H1 (cell line): ENCODE measurements around the gene LIAS. TPM values are rescaled to one million over a fixed set of nuclear protein-coding genes. Genes with fewer than 3 reads are reported as not detected.

ENCODE experiments used
- CTCF ChIA-PET: fragments of 300-600 bp; sonication (Branson Sonifier 250); formaldehyde crosslinking; loops from one replicate; lab custom pipeline; 2021; ENCODE audit not compliant: partially characterized antibody; lab: Charles Lee
- POLR2A ChIA-PET: fragments of 300-600 bp; sonication (Branson Sonifier 250); formaldehyde crosslinking; loops from one replicate; lab custom pipeline; 2021; ENCODE audit warnings: inconsistent platforms; ENCODE audit not compliant: partially characterized antibody; lab: Charles Lee
- DNase-seq, 2 experiments: peaks; one replicate each; pipeline versions ENCODE4 v3.0.0 to v3.0.0-alpha.2; 2010 to 2022; ENCODE audit warnings: low spot score in 2 of 2, low read depth in 1 of 2, mixed read lengths in 1 of 2
- FAIRE-seq: peaks from 2 replicates; lab custom pipeline; 2011; peaks lifted over from hg19 to GRCh38; lab: Jason Lieb, UNC
- H2AFZ ChIP-seq: 2 replicates; pipeline ENCODE4 v1.8.1; 2012; ENCODE audit warnings: low read length, inconsistent platforms
- H2AK5ac ChIP-seq: 2 replicates; pipeline ENCODE4 v1.6.1; 2013; ENCODE audit warnings: low read depth, low read length
- H2BK120ac ChIP-seq: replicated peaks from 2 replicates; pipeline ENCODE3; 2013; ENCODE audit warnings: low read depth, low read length, inconsistent platforms
- H2BK12ac ChIP-seq: 2 replicates; pipeline ENCODE4 v1.6.1; 2013; ENCODE audit warnings: low read depth, low read length
- H2BK15ac ChIP-seq: 2 replicates; pipeline ENCODE4 v1.6.1; 2013; ENCODE audit warnings: low read length
- H2BK20ac ChIP-seq: 2 replicates; pipeline ENCODE4 v1.6.1; 2013; ENCODE audit warnings: low read length
- H2BK5ac ChIP-seq: 2 replicates; pipeline ENCODE4 v1.6.1; 2013; ENCODE audit warnings: low read depth, low read length
- H3K14ac ChIP-seq: 2 replicates; pipeline ENCODE4 v1.6.1; 2013; ENCODE audit warnings: inconsistent platforms; ENCODE audit not compliant: insufficient read length
- H3K18ac ChIP-seq: 2 replicates; pipeline ENCODE4 v1.6.1; 2013; ENCODE audit warnings: low read length; ENCODE audit errors: extremely low read depth
- H3K23ac ChIP-seq: 2 replicates; pipeline ENCODE4 v1.6.1; 2013; ENCODE audit warnings: inconsistent platforms; ENCODE audit not compliant: insufficient read length
- H3K23me2 ChIP-seq: 2 replicates; pipeline ENCODE4 v1.6.1; 2013; ENCODE audit warnings: low read depth, low read length
- H3K27ac ChIP-seq: 2 replicates; pipeline ENCODE4 v1.6.1; 2011; ENCODE audit warnings: low read depth, low read length, inconsistent platforms
- H3K27me3 ChIP-seq, 4 experiments: replicated peaks in 1 of 4; 1 replicate in 1 of 4; 2 replicates in 3 of 4; pipeline versions ENCODE4 v1.6.1 to v1.8.1; 2011 to 2013; ENCODE audit warnings: low read length in 3 of 4, mild to moderate bottlenecking in 3 of 4, inconsistent platforms in 2 of 4, mixed read lengths in 2 of 4, moderate library complexity in 1 of 4; ENCODE audit not compliant: control insufficient read depth in 3 of 4, insufficient read depth in 3 of 4; ENCODE audit errors: extremely low read depth in 1 of 4
- H3K36me3 ChIP-seq, 4 experiments: 2 replicates each; pipeline versions ENCODE4 v1.6.1 to v1.8.1; 2011 to 2013; ENCODE audit warnings: mild to moderate bottlenecking in 4 of 4, low read length in 3 of 4, moderate library complexity in 2 of 4, control low read depth in 1 of 4, inconsistent platforms in 1 of 4; ENCODE audit not compliant: insufficient read depth in 4 of 4, control insufficient read depth in 2 of 4
- H3K4ac ChIP-seq: replicated peaks from 2 replicates; pipeline ENCODE3; 2013; ENCODE audit warnings: low read length, low read depth, mixed read lengths, inconsistent platforms; ENCODE audit not compliant: insufficient read length
- H3K4me1 ChIP-seq, 4 experiments: replicated peaks in 1 of 4; 1 replicate in 1 of 4; 2 replicates in 3 of 4; pipeline versions ENCODE4 v1.6.1 to v1.8.1; 2011 to 2013; ENCODE audit warnings: low read length in 3 of 4, inconsistent platforms in 2 of 4, mixed read lengths in 1 of 4; ENCODE audit not compliant: insufficient read depth in 4 of 4, control insufficient read depth in 3 of 4
- H3K4me2 ChIP-seq, 2 experiments: 2 replicates each; pipeline versions ENCODE4 v1.6.1 to v1.8.1; 2011 to 2013; ENCODE audit warnings: low read depth in 2 of 2, low read length in 2 of 2, control low read depth in 1 of 2, inconsistent platforms in 1 of 2, mild to moderate bottlenecking in 1 of 2; ENCODE audit not compliant: insufficient read depth in 1 of 2
- H3K4me3 ChIP-seq, 4 experiments: fragments of 200-600, 300-600 bp in 1 of 4; sonication (generic), shearing (Covaris generic), sonication (Bioruptor Twin) in 1 of 4; 2 replicates each; pipeline versions ENCODE4 v1.5.1 to v1.8.1; 2011 to 2016; ENCODE audit warnings: low read length in 4 of 4, low read depth in 3 of 4, control low read depth in 2 of 4, inconsistent platforms in 2 of 4, mild to moderate bottlenecking in 2 of 4, mixed read lengths in 1 of 4, moderate library complexity in 1 of 4; ENCODE audit not compliant: insufficient read depth in 2 of 4; ENCODE audit errors: extremely low read depth in 1 of 4
- H3K56ac ChIP-seq: replicated peaks from 2 replicates; pipeline ENCODE3; 2013; ENCODE audit warnings: low read depth, mild to moderate bottlenecking, mixed read lengths, low read length, inconsistent platforms; ENCODE audit not compliant: insufficient read length
- H3K79me1 ChIP-seq: 2 replicates; pipeline ENCODE4 v1.6.1; 2013; ENCODE audit warnings: low read depth, low read length, control low read depth
- H3K79me2 ChIP-seq, 2 experiments: 2 replicates each; pipeline versions ENCODE4 v1.6.1 to v1.8.1; 2012 to 2013; ENCODE audit warnings: low read length in 2 of 2, mild to moderate bottlenecking in 2 of 2, inconsistent platforms in 1 of 2; ENCODE audit not compliant: insufficient read depth in 2 of 2, control insufficient read depth in 1 of 2
- H3K9ac ChIP-seq, 4 experiments: replicated peaks in 1 of 4; 1 replicate in 1 of 4; 2 replicates in 3 of 4; pipeline versions ENCODE4 v1.6.1 to v1.8.1; 2011 to 2013; ENCODE audit warnings: low read depth in 3 of 4, low read length in 3 of 4, control low read depth in 2 of 4, mild to moderate bottlenecking in 2 of 4, moderate library complexity in 2 of 4, inconsistent platforms in 1 of 4; ENCODE audit errors: extremely low read depth in 1 of 4
- H3K9me3 ChIP-seq, 2 experiments: 2 replicates each; pipeline versions ENCODE4 v1.6.1 to v1.8.1; 2012 to 2013; ENCODE audit warnings: mild to moderate bottlenecking in 2 of 2, moderate library complexity in 2 of 2, control low read depth in 1 of 2, inconsistent platforms in 1 of 2, low read depth in 1 of 2, low read length in 1 of 2, mixed read lengths in 1 of 2; ENCODE audit not compliant: insufficient read depth in 2 of 2
- H4K20me1 ChIP-seq, 2 experiments: replicated peaks in 1 of 2; 2 replicates each; pipeline versions ENCODE3 to v1.8.1; 2011 to 2013; ENCODE audit warnings: inconsistent platforms in 2 of 2, low read length in 2 of 2, mild to moderate bottlenecking in 1 of 2; ENCODE audit not compliant: insufficient read depth in 2 of 2, control insufficient read depth in 1 of 2
- H4K5ac ChIP-seq: 2 replicates; pipeline ENCODE4 v1.6.1; 2013; ENCODE audit warnings: low read length, low read depth, mixed read lengths, inconsistent platforms; ENCODE audit not compliant: insufficient read length
- H4K8ac ChIP-seq: 2 replicates; pipeline ENCODE4 v1.8.0; 2013; ENCODE audit warnings: mild to moderate bottlenecking, moderate library complexity, low read length, inconsistent platforms; ENCODE audit not compliant: insufficient read depth; ENCODE audit errors: extremely low read depth
- H4K91ac ChIP-seq: replicated peaks from 2 replicates; pipeline ENCODE3; 2013; ENCODE audit warnings: low read length, mixed read lengths, inconsistent platforms; ENCODE audit not compliant: insufficient read length
- BACH1 ChIP-seq: IDR thresholded peaks from 2 replicates; pipeline ENCODE4 v1.6.1; 2012; ENCODE audit warnings: low read length, improper control_type of control experiment
- E2F6 ChIP-seq: IDR thresholded peaks from 2 replicates; pipeline ENCODE4 v1.6.1; 2012; ENCODE audit warnings: inconsistent platforms
- MAFK ChIP-seq: IDR thresholded peaks from 2 replicates; pipeline ENCODE4 v1.6.1; 2012; ENCODE audit warnings: low read depth, mild to moderate bottlenecking, improper control_type of control experiment, low read length
- PHF8 ChIP-seq: fragments of 200-600 bp; sonication (generic); conservative IDR thresholded peaks from 2 replicates; pipeline ENCODE4 v1.7.1; 2012; ENCODE audit warnings: low read depth, mild to moderate bottlenecking, inconsistent platforms, low read length, moderate library complexity
- RXRA ChIP-seq: IDR thresholded peaks from 2 replicates; pipeline ENCODE4 v1.6.1; 2011; ENCODE audit warnings: low read depth, mild to moderate bottlenecking, low read length, moderate library complexity; ENCODE audit not compliant: insufficient read depth
- SP2 ChIP-seq: IDR thresholded peaks from 2 replicates; pipeline ENCODE4 v1.6.1; 2012; ENCODE audit warnings: mild to moderate bottlenecking, low read length, inconsistent platforms
- SUZ12 ChIP-seq: fragments of 200-600 bp; sonication (generic); IDR thresholded peaks from 2 replicates; pipeline ENCODE4 v1.6.1; 2012; ENCODE audit warnings: mild to moderate bottlenecking, inconsistent platforms, low read length, moderate library complexity, mixed read lengths
- TBP ChIP-seq: IDR thresholded peaks from 2 replicates; pipeline ENCODE4 v1.6.1; 2011; ENCODE audit warnings: low read depth, low read length, improper control_type of control experiment
- WGBS, 2 experiments: shearing (Covaris generic) in 1 of 2; methylation state at CpG; one replicate each; pipeline versions ENCODE4 v1.1.6 to v1.1.7; 2013 to 2015; ENCODE audit warnings: low lambda C conversion rate in 2 of 2, mixed read lengths in 2 of 2, inconsistent platforms in 1 of 2, low coverage in 1 of 2, missing lambda C conversion rate in 1 of 2; ENCODE audit not compliant: insufficient replicate concordance in 2 of 2, insufficient coverage in 1 of 2, insufficient read length in 1 of 2; ENCODE audit errors: extremely low coverage in 1 of 2, missing lambda C conversion rate in 1 of 2; 5-methylcytosine and 5-hydroxymethylcytosine counted together
- polyA plus RNA-seq, 7 experiments: library from polyadenylated mRNA; depleted of rRNA in 3 of 7; stranded (reverse) in 5 of 7; unstranded in 2 of 7; fragments of >200 nt in 5 of 7; fragments of 200-250 nt in 2 of 7; gene quantifications; 1 replicate in 5 of 7; 2 replicates in 1 of 7; 4 replicates in 1 of 7; pipeline versions ENCODE4 v1.2.1 to v1.2.3, GENCODE V29; 2011 to 2013; ENCODE audit warnings: missing spikeins in 2 of 7, mixed read lengths in 2 of 7
- total RNA-seq: library from RNA; stranded (reverse); fragmentation: NEBNext Ultra II Directional; extraction: Animal tissue kit (Norgen Biotek cat#: 25700); gene quantifications from 2 replicates; pipeline ENCODE4 v1.2.1, GENCODE V29; 2021

Gene LIAS
- total and polyA plus RNA-seq, 2 of the 8 experiments (the other 6 are each of a cell fraction or from before 2014, with no cell fraction given), result 10.5 to 24.9 TPM

- ChIA-PET CTCF (interaction anchor here (2.5 kb wide), 1 partner anchor 9 kb away, joined by 10 read pairs; no protein-coding TSS in a partner anchor), POLR2A (no interaction called here)
These were observed 32.1 kb upstream of the LIAS start for GRCh38 chr4:39426728-39427127.

More at GRCh38 chr4:39426728-39427127, 32.1 kb upstream of the LIAS start:
- Histone ChIP-seq H2BK12ac (no peak overlapping the region), H3K36me3 (no peaks in the 10 kb centered on the region), H2BK5ac (no peak overlapping the region), H3K4me3 (no peak overlapping the region), H4K20me1 (no peaks in the 10 kb centered on the region), H3K79me2 (no peaks in the 10 kb centered on the region), H3K56ac (no peak overlapping the region), H3K23me2 (no peaks in the 10 kb centered on the region), H2AK5ac (no peak overlapping the region), H3K27ac (no peak overlapping the region), H3K4ac (no peak overlapping the region), H2AFZ (no peak overlapping the region), H4K5ac (no peak overlapping the region), H3K27me3 (no peaks in the 10 kb centered on the region), H3K14ac (no peak overlapping the region), H3K4me2 (no peak overlapping the region), H3K18ac (no peak overlapping the region), H3K79me1 (no peaks in the 10 kb centered on the region), H2BK15ac (no peak overlapping the region), H3K4me1 (no peaks in the 10 kb centered on the region), H2BK20ac (no peak overlapping the region), H3K9ac (no peak overlapping the region), H3K9me3 (no peaks in the 10 kb centered on the region), H4K91ac (no peak overlapping the region), H4K8ac (no peak overlapping the region), H3K23ac (no peak overlapping the region), H2BK120ac (no peak overlapping the region)
- no peak for TF ChIP-seq SP2
- TF ChIP-seq MAFK, result no peak
- no peak for TF ChIP-seq PHF8
- no peak for TF ChIP-seq BACH1
- no peak for TF ChIP-seq RXRA
- TF ChIP-seq SUZ12, result no peak
- TF ChIP-seq E2F6, result no peak
- TF ChIP-seq TBP, result no peak
- FAIRE-seq (no peak), DNase-seq (no peak)
- 100% methylated on average over 1 of the region's 1 CpG; no CpG with 5 or more reads in 1 of the 2 experiments for WGBS, 2 experiments
